ENCODE results near the gene KMT5C.
A peak's percentile ranks its signal among the peaks of the same experiment; 100 is the strongest.

Gene KMT5C

DNA sequence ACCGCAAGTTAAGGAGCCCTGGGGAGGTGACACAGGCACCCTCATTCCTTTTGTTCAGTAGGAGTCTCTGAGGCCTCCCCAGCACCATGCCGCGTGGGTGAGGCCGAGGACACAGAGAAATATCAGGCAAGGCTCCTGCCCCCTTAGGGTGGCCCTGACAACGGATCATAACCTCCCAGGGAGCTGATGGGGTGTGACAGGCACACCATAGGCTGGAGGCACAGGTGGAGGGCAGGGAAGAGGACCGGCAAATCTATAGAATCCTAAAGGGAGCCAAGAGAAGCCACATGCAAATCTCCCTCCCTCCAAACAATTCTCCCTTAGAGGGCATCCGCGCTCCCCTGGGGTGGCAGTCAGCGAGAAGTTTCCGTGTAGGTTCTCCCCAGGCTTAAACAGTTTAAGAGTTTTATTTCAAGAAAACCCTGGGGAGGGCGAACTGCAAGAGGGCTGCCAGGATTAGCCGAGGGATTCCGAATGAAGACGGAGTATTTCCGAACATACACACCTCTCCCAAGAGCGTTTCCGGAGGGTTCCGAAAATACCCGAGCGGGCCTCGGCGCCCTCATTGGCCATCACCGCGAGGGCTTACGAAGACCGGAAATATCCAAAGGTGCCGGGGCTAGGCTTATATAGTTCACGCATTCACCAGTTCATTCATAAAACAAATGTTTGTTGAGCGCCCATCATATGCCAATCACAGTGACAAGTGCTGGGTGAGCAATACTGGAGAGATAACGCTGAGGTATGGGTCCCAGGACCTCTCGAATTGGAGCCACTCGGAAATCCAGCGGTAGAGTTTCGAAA is 45.4 kb downstream of the KMT5C start:
- peak; percentile 89 for DNase-seq (ENCODE audit: low read depth)
- peak overlapping the region; percentile 100 for H3K4me3 ChIP-seq (ENCODE audit: low read length)
- TF ChIP-seq CTCF (conservative IDR thresholded peaks at IDR 0.05; ENCODE audit: low read depth, low read length) = no peak

DNA sequence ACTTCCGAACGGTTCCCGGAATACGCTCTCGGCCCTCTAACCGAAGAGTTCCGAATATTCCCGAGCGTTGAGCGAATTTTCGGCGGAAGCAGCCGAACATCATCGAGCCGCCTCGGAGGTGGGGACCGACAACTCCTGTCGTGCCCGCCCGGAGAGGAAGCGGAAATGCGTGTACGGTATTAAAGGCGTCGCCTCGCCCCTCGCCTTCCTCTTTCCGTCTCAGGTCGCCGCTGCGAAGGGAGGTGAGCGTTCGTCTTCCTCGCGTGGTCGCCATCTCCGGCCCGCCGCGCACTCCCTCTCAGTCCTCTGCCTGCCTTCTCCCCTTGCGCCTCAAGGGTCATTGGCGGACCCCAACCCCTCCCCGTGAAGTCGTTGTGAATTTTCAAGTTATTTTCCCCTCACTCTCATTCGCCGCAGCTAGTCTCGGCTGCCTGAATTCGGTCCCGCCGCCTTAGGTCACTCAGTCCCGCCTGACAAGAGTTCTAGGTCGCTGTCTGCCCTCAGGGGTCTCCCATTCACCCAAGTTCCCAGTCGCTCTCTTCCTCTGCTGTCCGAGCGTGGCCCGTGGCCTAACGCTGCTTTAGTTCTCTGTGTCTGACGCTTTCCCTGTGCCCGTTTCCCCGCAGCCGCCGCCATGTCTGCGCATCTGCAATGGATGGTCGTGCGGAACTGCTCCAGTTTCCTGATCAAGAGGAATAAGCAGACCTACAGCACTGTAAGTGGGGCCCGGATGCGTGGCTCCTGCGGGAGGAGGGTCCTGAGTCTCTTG is 46.2 kb downstream of the KMT5C start, which contains the start of gene RPL28:
TSS of gene RPL28 (plus strand) at position 209 of the 769 bp plus-strand sequence. CDS start at position 635, 426 bp downstream.
- DNase-seq (ENCODE audit: low read depth) = peak; percentile 91
- H3K4me3 ChIP-seq (ENCODE audit: low read length) = peak within 1 kb of the TSS; percentile 100
- TF ChIP-seq CTCF (conservative IDR thresholded peaks at IDR 0.05; ENCODE audit: low read depth, low read length) = no peak

DNA sequence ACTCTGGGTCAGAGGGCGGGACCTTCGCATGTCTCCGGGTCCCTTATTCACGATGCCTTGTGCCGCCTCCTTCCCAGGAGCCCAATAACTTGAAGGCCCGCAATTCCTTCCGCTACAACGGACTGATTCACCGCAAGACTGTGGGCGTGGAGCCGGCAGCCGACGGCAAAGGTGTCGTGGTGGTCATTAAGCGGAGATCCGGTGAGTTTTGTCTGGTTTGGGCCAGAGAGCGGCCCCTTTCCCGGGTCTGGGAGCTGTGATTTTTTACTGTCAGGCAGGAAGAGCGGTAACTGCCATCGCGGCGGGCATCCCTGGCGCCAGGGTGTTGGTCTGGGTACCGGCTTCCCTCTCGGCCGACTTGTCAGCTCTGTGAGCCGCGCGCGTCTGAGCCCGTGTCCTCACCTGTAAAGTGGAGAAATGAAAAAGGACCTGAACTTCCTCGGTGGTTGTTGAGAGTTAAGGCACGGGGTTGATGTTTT is 46.9 kb downstream of the KMT5C start:
- no peak for DNase-seq (ENCODE audit: low read depth)
- no peak for TF ChIP-seq CTCF (conservative IDR thresholded peaks at IDR 0.05; ENCODE audit: low read depth, low read length)
- peak overlapping the region; percentile 100 for H3K4me3 ChIP-seq (ENCODE audit: low read length)

DNA sequence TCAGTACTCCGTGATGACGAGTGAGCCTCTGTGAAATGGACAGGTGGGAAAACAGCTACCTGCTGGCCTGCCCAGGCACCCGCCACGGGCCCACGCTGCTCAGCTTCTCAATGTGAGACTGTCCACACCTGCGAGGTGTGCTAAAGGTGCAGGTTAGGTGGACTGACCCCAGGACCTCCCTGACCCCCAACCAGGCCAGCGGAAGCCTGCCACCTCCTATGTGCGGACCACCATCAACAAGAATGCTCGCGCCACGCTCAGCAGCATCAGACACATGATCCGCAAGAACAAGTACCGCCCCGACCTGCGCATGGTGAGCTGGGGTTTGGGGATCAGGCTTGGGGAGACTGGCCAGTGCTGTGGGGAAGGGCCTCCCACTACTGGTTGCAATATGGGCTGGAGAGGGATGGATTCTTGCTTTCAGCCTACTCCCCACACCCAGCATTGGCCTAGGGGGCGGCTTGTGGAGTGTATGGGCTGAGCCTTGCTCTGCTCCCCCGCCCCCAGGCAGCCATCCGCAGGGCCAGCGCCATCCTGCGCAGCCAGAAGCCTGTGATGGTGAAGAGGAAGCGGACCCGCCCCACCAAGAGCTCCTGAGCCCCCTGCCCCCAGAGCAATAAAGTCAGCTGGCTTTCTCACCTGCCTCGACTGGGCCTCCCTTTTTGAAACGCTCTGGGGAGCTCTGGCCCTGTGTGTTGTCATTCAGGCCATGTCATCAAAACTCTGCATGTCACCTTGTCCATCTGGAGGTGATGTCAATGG is 48.2 kb downstream of the KMT5C start:
- no peak for TF ChIP-seq CTCF (conservative IDR thresholded peaks at IDR 0.05; ENCODE audit: low read depth, low read length)
- peak overlapping the region; percentile 100 for H3K4me3 ChIP-seq (ENCODE audit: low read length)
- no peak for DNase-seq (ENCODE audit: low read depth)

- no peak for DNase-seq (ENCODE audit: low read depth)
- H3K4me3 ChIP-seq (ENCODE audit: low read length) = no peak overlapping the region
- no peak for TF ChIP-seq CTCF (conservative IDR thresholded peaks at IDR 0.05; ENCODE audit: low read depth, low read length)
These were observed 50.0 kb downstream of the KMT5C start for GRCh38 chr19:55389386-55390317.

- no peak for DNase-seq (ENCODE audit: low read depth)
- TF ChIP-seq CTCF (conservative IDR thresholded peaks at IDR 0.05; ENCODE audit: low read depth, low read length) = no peak
- no peak overlapping the region for H3K4me3 ChIP-seq (ENCODE audit: low read length)
These were observed 50.8 kb downstream of the KMT5C start for GRCh38 chr19:55390461-55390880.
